Activated effector memory CD4-positive, alpha-beta T cell treated with Interleukin-2 at 50 U/mL for 16 hours (primary cell): ENCODE data around the gene LRRN2.
"Not testable (repeated sequence)": the region's sequence is repeated elsewhere in the genome, so short reads cannot be mapped to it uniquely, and the experiment has no call there.

Experiments used
- DNase-seq: peaks from one replicate; pipeline ENCODE4 v3.0.0-alpha.2; 2020

LRRN2 gene

GRCh38 chr1:204685236-204686006, at the start of gene LRRN2:
Gene LRRN2, minus strand, starts transcription at chr1:204685738. Its CDS starts 65,746 bp downstream, at chr1:204619992.
- no peak for DNase-seq

DNA sequence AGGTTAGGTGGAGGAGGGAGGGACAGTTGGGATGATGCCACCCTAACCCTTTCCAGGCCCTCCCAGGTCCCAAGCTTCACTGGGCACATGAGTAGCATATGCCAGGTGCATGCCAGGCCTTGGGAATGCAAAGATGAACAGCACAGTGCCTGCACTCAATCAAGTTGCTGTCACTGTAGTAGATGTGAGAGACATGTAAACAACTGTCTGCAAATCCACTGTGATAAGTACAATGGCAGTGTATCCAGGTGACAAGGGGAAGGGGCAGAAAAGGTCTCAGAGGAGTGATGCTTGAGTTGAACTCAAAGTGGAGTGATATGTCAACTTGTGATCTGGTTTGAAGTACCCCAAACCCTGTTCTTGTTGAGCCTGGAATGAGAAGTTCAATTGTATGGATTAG, 49.5 kb upstream of the LRRN2 start:
- no peak for DNase-seq

DNA sequence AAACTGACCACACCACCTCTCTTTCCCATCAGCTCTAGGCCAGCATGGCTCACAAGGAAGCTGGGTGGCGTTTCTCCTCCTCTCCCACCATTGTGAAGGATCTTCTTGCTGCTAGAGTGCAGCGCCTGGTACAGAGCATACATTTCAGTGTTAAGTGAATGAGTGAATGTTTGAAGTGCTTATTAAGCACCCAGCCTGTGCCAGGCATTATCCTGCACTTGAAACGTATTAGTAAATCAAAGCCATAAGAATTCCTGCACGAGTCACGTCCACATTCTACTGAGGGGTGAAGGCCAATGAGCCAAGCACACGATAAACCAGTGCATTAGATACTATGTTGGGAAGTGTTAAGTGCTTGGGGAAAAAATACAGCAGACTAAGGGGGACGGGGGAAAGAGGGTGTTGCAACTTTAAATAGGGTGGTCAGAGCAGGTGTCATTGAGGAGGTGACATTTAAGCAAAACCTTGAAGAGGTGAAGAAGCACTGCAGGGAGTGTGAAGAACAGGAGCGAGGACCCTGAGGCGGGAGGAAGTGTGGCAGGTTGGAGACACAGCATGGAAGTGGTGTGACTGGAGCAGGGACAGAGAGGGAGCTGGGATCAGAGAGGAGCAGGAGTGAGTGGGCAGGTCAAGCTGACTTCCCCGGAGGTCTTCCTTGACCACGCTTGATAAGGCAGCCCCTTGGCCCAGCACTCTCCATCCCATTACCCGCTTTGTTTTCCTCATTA, 48.5 kb upstream of the LRRN2 start:
- no peak for DNase-seq

DNA sequence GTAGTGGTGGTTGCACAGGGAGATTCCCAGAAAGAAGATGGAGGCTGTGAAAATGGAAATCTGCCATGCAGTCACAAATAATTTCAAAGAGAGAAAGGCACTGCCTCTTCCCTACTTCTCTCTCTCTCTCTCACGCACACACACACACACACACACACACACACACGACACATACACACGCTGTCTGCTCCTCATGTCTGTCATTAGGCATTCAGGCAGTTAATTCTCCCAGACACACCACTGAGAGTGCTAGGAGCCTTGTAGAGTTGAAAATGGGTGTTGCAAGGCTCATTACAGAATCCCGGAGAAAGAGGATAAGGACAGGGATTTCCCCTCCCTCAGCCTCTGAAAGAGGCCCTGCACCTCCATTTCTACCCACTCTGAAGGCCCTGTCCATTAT, 47.8 kb upstream of the LRRN2 start:
- DNase-seq, result no peak

GRCh38 chr1:204731985-204732575, 46.5 kb upstream of the LRRN2 start:
- DNase-seq, result no peak

GRCh38 chr1:204731509-204731908, 46.0 kb upstream of the LRRN2 start:
- no peak for DNase-seq

- DNase-seq, result no peak
These were observed 45.4 kb upstream of the LRRN2 start for GRCh38 chr1:204730826-204731459.

- no peak for DNase-seq
These were observed 44.0 kb upstream of the LRRN2 start for GRCh38 chr1:204729516-204729915.

DNA sequence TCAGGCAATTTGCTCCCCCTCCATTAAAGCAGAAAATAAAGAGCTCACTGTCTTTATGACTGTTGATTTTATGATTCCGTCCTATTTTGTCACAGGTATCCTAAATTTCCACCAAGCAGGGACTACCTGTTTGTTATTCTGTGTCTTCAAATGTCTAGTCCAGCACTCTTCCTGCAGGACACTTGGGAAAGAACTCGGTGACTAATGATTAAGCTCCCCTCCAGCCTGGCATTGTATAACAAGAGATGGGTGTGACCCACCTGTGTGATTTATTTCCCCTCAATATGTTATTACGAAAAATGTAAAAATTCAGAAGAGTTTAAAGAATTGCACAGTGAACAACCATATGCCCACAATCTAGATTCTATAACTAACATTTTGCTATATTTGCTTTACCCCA, 42.9 kb upstream of the LRRN2 start:
- DNase-seq, result no peak

GRCh38 chr1:204728045-204728444, 42.5 kb upstream of the LRRN2 start:
- DNase-seq, result no peak

- DNase-seq, result not testable (repeated sequence)
These were observed 41.9 kb upstream of the LRRN2 start for GRCh38 chr1:204727438-204727837.

DNA sequence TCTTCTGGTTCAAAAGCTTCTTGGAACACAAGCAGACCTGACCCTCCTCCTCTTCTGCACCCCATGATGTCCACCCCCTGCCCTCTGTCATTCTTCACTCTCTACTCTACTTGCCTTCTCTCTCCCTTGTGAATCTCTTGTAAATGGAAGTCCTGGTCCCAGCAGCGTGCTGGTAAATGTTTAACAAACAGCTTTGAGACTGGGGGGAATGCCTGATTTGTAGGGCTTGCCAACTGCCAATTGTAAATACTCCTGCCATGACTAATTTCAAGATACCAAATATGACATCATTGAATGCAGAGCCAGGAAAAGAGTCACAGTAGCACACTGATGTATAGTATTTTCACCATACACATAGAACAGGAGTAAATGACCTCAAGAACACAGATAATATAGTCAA, 40.9 kb upstream of the LRRN2 start:
- no peak for DNase-seq

- DNase-seq, result no peak
These were observed 40.4 kb upstream of the LRRN2 start for GRCh38 chr1:204725821-204726448.

GRCh38 chr1:204723131-204723787, 37.7 kb upstream of the LRRN2 start:
- DNase-seq, result no peak

DNA sequence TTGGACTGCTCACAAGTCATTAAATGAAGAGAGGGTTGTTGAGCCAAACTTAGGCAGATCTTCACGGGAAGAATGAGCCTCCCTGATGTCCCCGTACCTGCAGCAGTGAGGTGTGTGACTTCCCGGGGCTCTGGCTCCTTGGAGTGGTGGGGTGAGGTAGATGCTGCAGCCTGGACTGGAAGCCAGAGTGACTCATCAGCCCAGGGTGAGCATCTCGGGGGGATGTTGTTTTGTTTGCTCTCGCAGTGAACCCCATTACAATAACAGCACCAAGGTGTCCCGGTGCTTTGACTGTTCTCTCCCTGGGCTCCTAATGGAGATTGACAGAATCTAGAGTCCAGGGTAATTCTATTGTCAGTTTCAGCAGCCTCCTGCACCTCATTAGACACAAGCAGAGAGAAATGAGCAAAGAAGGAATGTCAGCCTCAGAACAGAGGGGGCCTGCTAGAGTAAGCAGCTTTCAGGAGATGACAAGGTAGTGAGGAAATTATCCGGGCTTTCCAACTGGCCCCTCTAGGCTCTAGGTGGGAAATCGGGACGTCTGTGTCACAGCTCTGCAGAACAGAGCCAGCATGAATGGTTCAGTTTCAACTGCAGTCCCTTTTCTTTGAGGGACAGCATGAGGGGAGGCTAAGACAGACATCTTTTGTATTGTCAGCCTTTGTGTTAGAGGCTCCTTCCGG, 36.0 kb upstream of the LRRN2 start:
- DNase-seq, result no peak

- no peak for DNase-seq
These were observed 31.1 kb upstream of the LRRN2 start for GRCh38 chr1:204716660-204717059.

- no peak for DNase-seq
These were observed 29.4 kb upstream of the LRRN2 start for GRCh38 chr1:204714861-204715511.

- DNase-seq, result no peak
These were observed 28.8 kb upstream of the LRRN2 start for GRCh38 chr1:204714194-204714860.

DNA sequence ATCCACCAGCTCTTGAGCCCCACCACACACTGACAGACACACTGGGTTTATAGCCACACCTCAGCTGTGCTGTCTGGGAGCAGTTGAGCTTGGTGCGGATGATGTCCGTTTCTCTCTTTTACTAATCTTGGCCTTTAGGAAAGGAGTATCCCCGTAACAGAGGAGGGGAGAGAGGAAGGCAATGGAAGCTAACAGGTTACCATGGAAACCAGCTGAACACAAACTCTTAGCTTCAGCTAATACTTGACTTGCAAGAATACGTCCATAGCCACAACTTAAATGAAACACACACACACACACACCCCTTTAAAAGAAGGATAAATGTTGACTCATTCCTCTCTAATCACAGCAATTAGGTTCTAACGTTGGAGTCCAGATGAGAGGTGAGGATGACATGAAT, 28.0 kb upstream of the LRRN2 start:
- DNase-seq, result no peak

- DNase-seq, result no peak
These were observed 27.3 kb upstream of the LRRN2 start for GRCh38 chr1:204712708-204713430.
